Psoas muscle (tissue), 8 donors: ENCODE measurements around the gene RAI1. TPM values are rescaled to one million over a fixed set of nuclear protein-coding genes. Genes with fewer than 3 reads are reported as not detected.

Experiments used
- ATAC-seq, 4 donors: fragments of 200-7000 bp; cut with Tn5 transposase; one replicate each; pipeline ENCODE4 v1.9.1; 2020; ENCODE audit warnings: moderate library complexity in 3 of 4, mild to moderate bottlenecking in 2 of 4
- DNase-seq, 2 donors: peaks; one replicate each; pipeline ENCODE4 v3.0.0-alpha.2; 2020
- H3K27ac ChIP-seq: fragments of 200-600 bp; one replicate; pipeline ENCODE4 v1.8.0; 2022
- H3K27me3 ChIP-seq, 3 donors: fragments of 200-600 bp in 1 of 3; one replicate each; pipeline versions ENCODE4 v1.6.1 to v1.8.0; 2013 to 2022; ENCODE audit warnings: low read length in 2 of 3, mild to moderate bottlenecking in 2 of 3, moderate library complexity in 1 of 3; ENCODE audit not compliant: insufficient read depth in 3 of 3
- H3K36me3 ChIP-seq, 2 donors: fragments of 200-600 bp in 1 of 2; one replicate each; pipeline versions ENCODE4 v1.6.1 to v1.8.0; 2013 to 2022; ENCODE audit warnings: low read depth in 1 of 2, mild to moderate bottlenecking in 1 of 2, moderate library complexity in 1 of 2; ENCODE audit not compliant: insufficient read depth in 1 of 2
- H3K4me1 ChIP-seq: fragments of 200-600 bp; one replicate; pipeline ENCODE4 v1.8.0; 2022
- H3K4me3 ChIP-seq: fragments of 200-600 bp; one replicate; pipeline ENCODE4 v1.8.0; 2022; ENCODE audit warnings: mild to moderate bottlenecking
- H3K9me3 ChIP-seq: fragments of 200-600 bp; one replicate; pipeline ENCODE4 v1.8.0; 2022
- WGBS, 3 donors: extraction: QIAGEN DNeasy Blood & Tissue Kit; methylation state at CpG; one replicate each; pipeline versions ENCODE4 v1.1.6 to v1.1.7; 2013; 5-methylcytosine and 5-hydroxymethylcytosine counted together
- intact Hi-C, 2 donors: fragments of 100-400 bp; cut with DNase I; formaldehyde crosslinking; loops; one replicate each; pipeline versions ENCODE4 v1.11.0 to v1.14.2; 2022
- polyA plus RNA-seq, 3 donors: library from polyadenylated mRNA; stranded (reverse); fragments of 200-250 nt; gene quantifications; one replicate each; pipeline ENCODE4 v1.2.3, GENCODE V29; 2013
- total RNA-seq, 4 donors: library from RNA; stranded (reverse); fragmentation: NEBNext Ultra II Directional in 2 of 4; extraction: Animal tissue kit (Norgen Biotek cat#: 25700) in 2 of 4; gene quantifications; one replicate each; pipeline versions ENCODE4 v1.2.1 to v1.2.4, GENCODE V29; 2021 to 2023
- TF ChIP-seq, protein P1 (sequence below): fragments of 200-600 bp; IDR thresholded peaks from one replicate; pipeline ENCODE4 v1.8.0; 2022; ENCODE audit warnings: antibody characterized with exemption
- donor health status: healthy with polysubstance abuse.
- donor health status: DM: no; HTN: no; CAD: no; lungs with moderate emphysema.
- donor health status: Bipolar disorder and iron deficiency.
- donor health status: healthy.
- donor health status: DM: yes; HTN: yes; CAD: no.
- donor health status: DM: no; HTN: no; CAD: no.
- donor health status: DM: no; HTN: no; CAD: no.
- donor health status: DM: yes; HTN: yes; CAD: no.

The RAI1 gene
- total and polyA plus RNA-seq, 7 donors, result 4.0 to 9.0 (median 7.1) TPM

DNA sequence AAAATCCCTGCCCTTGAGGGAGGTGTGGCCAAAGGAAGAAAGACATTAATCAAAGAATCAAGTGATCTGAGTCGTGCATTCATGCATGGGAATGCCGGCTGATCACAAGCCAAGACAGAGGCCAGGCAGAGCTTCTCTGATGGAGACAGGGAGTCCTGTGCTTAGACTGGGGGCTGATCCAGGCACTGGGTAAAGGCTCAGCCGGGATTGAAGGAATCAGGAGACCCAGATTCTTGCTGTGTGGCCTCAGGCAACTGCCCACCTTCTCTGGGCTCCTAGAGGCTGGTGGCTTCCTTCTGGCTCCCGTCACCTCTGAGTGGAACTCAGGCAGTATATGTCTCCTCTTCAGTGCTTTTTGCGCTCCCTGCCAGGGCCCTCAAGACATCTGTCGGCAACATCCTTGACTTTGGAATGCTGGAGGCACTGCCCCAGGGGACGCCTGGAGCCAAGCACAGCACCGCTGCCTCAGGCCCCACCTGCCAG lies 17.7 kb downstream of the RAI1 start:
- Histone ChIP-seq H3K4me3 (no peak overlapping the region), H3K27ac (peak overlapping the region; percentile 13), H3K9me3 (no peaks in the 10 kb centered on the region), H3K36me3 (no peaks in the 10 kb centered on the region), H3K4me1 (peaks cover 51% of the 10 kb centered on the region), H3K27me3 (no peaks in the 10 kb centered on the region)
- TF ChIP-seq, protein P1, sequence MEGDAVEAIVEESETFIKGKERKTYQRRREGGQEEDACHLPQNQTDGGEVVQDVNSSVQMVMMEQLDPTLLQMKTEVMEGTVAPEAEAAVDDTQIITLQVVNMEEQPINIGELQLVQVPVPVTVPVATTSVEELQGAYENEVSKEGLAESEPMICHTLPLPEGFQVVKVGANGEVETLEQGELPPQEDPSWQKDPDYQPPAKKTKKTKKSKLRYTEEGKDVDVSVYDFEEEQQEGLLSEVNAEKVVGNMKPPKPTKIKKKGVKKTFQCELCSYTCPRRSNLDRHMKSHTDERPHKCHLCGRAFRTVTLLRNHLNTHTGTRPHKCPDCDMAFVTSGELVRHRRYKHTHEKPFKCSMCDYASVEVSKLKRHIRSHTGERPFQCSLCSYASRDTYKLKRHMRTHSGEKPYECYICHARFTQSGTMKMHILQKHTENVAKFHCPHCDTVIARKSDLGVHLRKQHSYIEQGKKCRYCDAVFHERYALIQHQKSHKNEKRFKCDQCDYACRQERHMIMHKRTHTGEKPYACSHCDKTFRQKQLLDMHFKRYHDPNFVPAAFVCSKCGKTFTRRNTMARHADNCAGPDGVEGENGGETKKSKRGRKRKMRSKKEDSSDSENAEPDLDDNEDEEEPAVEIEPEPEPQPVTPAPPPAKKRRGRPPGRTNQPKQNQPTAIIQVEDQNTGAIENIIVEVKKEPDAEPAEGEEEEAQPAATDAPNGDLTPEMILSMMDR, result no peak
- ATAC-seq (peak in 2 of 4 donors; percentile 22 to 25), DNase-seq (peak in 1 of 2 donors; percentile 64)
- WGBS, 3 donors, result 31 to 44% (median 34%) methylated on average over 8 of the region's 8 CpGs
- intact Hi-C loops, result loop anchor here in 1 of 2 donors (5.0 kb wide), 1 partner anchor 43 kb away; no protein-coding TSS in a partner anchor

DNA sequence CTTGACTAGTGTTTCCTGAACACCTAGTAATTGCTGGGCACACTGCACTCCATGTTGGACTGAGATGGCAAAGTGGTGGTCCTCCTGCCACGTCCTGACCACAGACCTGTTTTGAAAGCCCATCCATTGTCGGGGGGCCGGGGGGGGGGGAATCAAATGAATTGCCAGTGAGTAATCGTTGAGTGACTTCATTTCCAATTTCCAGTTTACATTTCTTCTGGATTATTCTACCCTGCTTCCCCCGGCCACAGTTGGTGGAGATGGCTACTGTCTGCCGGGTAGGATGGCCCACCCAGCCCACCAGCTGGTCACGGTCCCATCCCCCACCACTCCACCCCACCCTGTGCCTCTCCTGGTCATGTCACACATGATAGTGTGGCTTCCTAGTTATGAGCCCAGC lies 18.2 kb downstream of the RAI1 start:
- H3K4me3 ChIP-seq, result no peak overlapping the region
- ATAC-seq, result no peak
- H3K9me3 ChIP-seq, result no peaks in the 10 kb centered on the region
- DNase-seq, result no peak
- H3K36me3 ChIP-seq, result no peaks in the 10 kb centered on the region
- intact Hi-C loops, result loop anchor here in 1 of 2 donors (5.0 kb wide), 1 partner anchor 43 kb away; no protein-coding TSS in a partner anchor
- TF ChIP-seq, protein P1, result no peak
- 86 to 89% (median 86%) methylated on average over 7 of the region's 7 CpGs for WGBS, 3 donors
- H3K27ac ChIP-seq, result no peak overlapping the region
- peaks cover 47% of the 10 kb centered on the region for H3K4me1 ChIP-seq
- H3K27me3 ChIP-seq, result no peaks in the 10 kb centered on the region

- Histone ChIP-seq H3K27ac (no peak overlapping the region), H3K9me3 (no peaks in the 10 kb centered on the region), H3K36me3 (no peaks in the 10 kb centered on the region), H3K4me1 (peaks cover 43% of the 10 kb centered on the region), H3K27me3 (no peaks in the 10 kb centered on the region), H3K4me3 (peak overlapping the region; percentile 53)
- ATAC-seq (no peak), DNase-seq (no peak)
- intact Hi-C loops, result no loop called here
- 57 to 66% (median 65%) methylated on average over 61 to 86 of the region's 86 CpGs for WGBS, 3 donors
- TF ChIP-seq, protein P1, result no peak
Measured at GRCh38 chr17:17700251-17700969, 19.2 kb downstream of the RAI1 start.

DNA sequence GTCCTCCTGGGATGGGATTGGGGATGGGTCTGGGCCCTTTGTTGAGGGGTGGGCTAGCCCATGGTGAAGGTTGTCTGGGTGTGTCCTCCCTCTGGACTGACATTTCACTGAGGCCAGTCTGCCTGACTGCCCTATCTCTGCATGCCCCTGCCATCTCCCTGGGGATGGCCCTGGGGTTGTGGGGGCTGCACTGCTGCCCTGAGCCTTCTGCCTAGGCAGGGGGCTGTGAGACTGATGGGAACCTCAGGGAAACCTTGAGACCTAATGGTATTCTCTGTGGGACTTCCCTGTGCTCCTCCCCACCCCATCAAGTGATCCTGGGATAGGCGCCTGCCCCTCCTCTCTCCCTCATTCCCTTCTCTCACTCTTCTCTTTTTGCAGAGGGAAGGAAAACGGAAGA lies 19.9 kb downstream of the RAI1 start:
- Histone ChIP-seq H3K36me3 (no peaks in the 10 kb centered on the region), H3K27me3 (no peaks in the 10 kb centered on the region), H3K4me3 (no peak overlapping the region), H3K27ac (no peak overlapping the region), H3K4me1 (peaks cover 36% of the 10 kb centered on the region), H3K9me3 (no peaks in the 10 kb centered on the region)
- intact Hi-C loops, result no loop called here
- 88 to 100% (median 92%) methylated on average over 2 of the region's 2 CpGs for WGBS, 3 donors
- no peak for DNase-seq
- TF ChIP-seq, protein P1, result no peak
- ATAC-seq, result no peak
